ENCODE results near the gene TBX6.
"Not testable (repeated sequence)": the region's sequence is repeated elsewhere in the genome, so short reads cannot be mapped to it uniquely, and the experiment has no call there.

TBX6 gene

GRCh38 chr16:30091474-30092372 is at the start of gene TBX6:
Gene TBX6, minus strand, starts transcription at chr16:30091924. Its CDS starts 731 bp downstream, at chr16:30091193.
- DNase-seq (ENCODE audit: low read depth) = peak; percentile 74

- no peak for DNase-seq (ENCODE audit: low read depth)
Observed at GRCh38 chr16:30139583-30140481, 48.1 kb upstream of the TBX6 start.

GRCh38 chr16:30137897-30138296 is 46.2 kb upstream of the TBX6 start:
- no peak for DNase-seq (ENCODE audit: low read depth)

- DNase-seq (ENCODE audit: low read depth) = no peak
Observed at GRCh38 chr16:30136971-30137605, 45.4 kb upstream of the TBX6 start.

- DNase-seq (ENCODE audit: low read depth) = no peak
Observed at GRCh38 chr16:30132591-30132990, 40.9 kb upstream of the TBX6 start.

- DNase-seq (ENCODE audit: low read depth) = no peak
Observed at GRCh38 chr16:30131869-30132475, 40.2 kb upstream of the TBX6 start.

GRCh38 chr16:30127993-30128392 is 36.3 kb upstream of the TBX6 start:
- DNase-seq (ENCODE audit: low read depth) = no peak

GRCh38 chr16:30125690-30126089 is 34.0 kb upstream of the TBX6 start:
- DNase-seq (ENCODE audit: low read depth) = not testable (repeated sequence)

- DNase-seq (ENCODE audit: low read depth) = no peak
Observed at GRCh38 chr16:30124985-30125379, 33.3 kb upstream of the TBX6 start.

GRCh38 chr16:30122604-30123160 is 31.0 kb upstream of the TBX6 start:
- DNase-seq (ENCODE audit: low read depth) = no peak

GRCh38 chr16:30121741-30122571 is 30.2 kb upstream of the TBX6 start:
- no peak for DNase-seq (ENCODE audit: low read depth)

GRCh38 chr16:30120340-30121105 is 28.8 kb upstream of the TBX6 start:
- DNase-seq (ENCODE audit: low read depth) = no peak

- no peak for DNase-seq (ENCODE audit: low read depth)
Observed at GRCh38 chr16:30119428-30119827, 27.7 kb upstream of the TBX6 start.

GRCh38 chr16:30117768-30118167 is 26.0 kb upstream of the TBX6 start:
- DNase-seq (ENCODE audit: low read depth) = no peak

- DNase-seq (ENCODE audit: low read depth) = no peak
Observed at GRCh38 chr16:30116291-30117207, 24.8 kb upstream of the TBX6 start.

- no peak for DNase-seq (ENCODE audit: low read depth)
Observed at GRCh38 chr16:30115238-30115637, 23.5 kb upstream of the TBX6 start.

- not testable (repeated sequence) for DNase-seq (ENCODE audit: low read depth)
Observed at GRCh38 chr16:30114833-30115232, 23.1 kb upstream of the TBX6 start.

GRCh38 chr16:30114411-30114810 is 22.7 kb upstream of the TBX6 start:
- no peak for DNase-seq (ENCODE audit: low read depth)
